GM10248 (cell line): Measurements from ENCODE around the gene EFCAB14.

ENCODE experiments used
- CTCF ChIA-PET: fragments of 300-600 bp; sonication (Branson Sonifier 250); formaldehyde crosslinking; extraction: SDS; loops from one replicate; lab custom pipeline; 2021; ENCODE audit warnings: antibody characterized with exemption; lab: Yijun Ruan, JAX
- POLR2A ChIA-PET: fragments of 350-650 bp; sonication (Branson Sonifier 250); formaldehyde crosslinking; extraction: SDS; loops from one replicate; lab custom pipeline; 2020; ENCODE audit warnings: antibody characterized with exemption; lab: Yijun Ruan, JAX
- DNase-seq: peaks from one replicate; pipeline ENCODE4 v3.0.0; 2012; ENCODE audit errors: extremely low spot score
- CTCF ChIP-seq: IDR thresholded peaks from 2 replicates; pipeline ENCODE4 v1.5.1; 2012; ENCODE audit warnings: mild to moderate bottlenecking, low read depth; ENCODE audit errors: extremely low read depth, missing control alignments, control extremely low read depth

EFCAB14 gene

GRCh38 chr1:46643368-46643775 lies 75.5 kb downstream of the EFCAB14 start:
- DNase-seq: no peak
- ChIA-PET POLR2A (no interaction called here), CTCF (interaction anchor here (0.9 to 1.5 kb wide), 2 partner anchors 9 to 12 kb away, joined by 3 read pairs; no protein-coding TSS in a partner anchor)
- TF ChIP-seq CTCF: no peak

- CTCF ChIA-PET: no interaction called here
- TF ChIP-seq CTCF: no peak
- no peak for DNase-seq
- POLR2A ChIA-PET: no interaction called here
These were observed 76.7 kb downstream of the EFCAB14 start for GRCh38 chr1:46642115-46642680.

GRCh38 chr1:46639547-46639946 lies 79.4 kb downstream of the EFCAB14 start:
- TF ChIP-seq CTCF: no peak
- CTCF ChIA-PET: interaction anchor here (0.8 to 1.5 kb wide), 2 partner anchors 12 to 85 kb away, joined by 3 read pairs; no protein-coding TSS in a partner anchor
- POLR2A ChIA-PET: no interaction called here
- no peak for DNase-seq

GRCh38 chr1:46638921-46639320 lies 80.0 kb downstream of the EFCAB14 start:
- no peak for DNase-seq
- CTCF ChIA-PET: interaction anchor here (1.5 kb wide), 1 partner anchor 11 kb away, joined by 3 read pairs; no protein-coding TSS in a partner anchor
- no peak for TF ChIP-seq CTCF
- POLR2A ChIA-PET: no interaction called here

GRCh38 chr1:46637444-46638083 lies 81.3 kb downstream of the EFCAB14 start:
- no peak for DNase-seq
- TF ChIP-seq CTCF: no peak
- POLR2A ChIA-PET: no interaction called here
- CTCF ChIA-PET: interaction anchor here (1.0 to 1.6 kb wide), 2 partner anchors 14 to 28 kb away, joined by 3 read pairs; no protein-coding TSS in a partner anchor

- ChIA-PET CTCF (interaction anchor here (0.9 to 2.0 kb wide), 7 partner anchors 8 to 73 kb away, joined by 3 to 6 read pairs (median 4); no protein-coding TSS in a partner anchor), POLR2A (no interaction called here)
- TF ChIP-seq CTCF: no peak
- no peak for DNase-seq
These were observed 83.7 kb downstream of the EFCAB14 start for GRCh38 chr1:46635205-46635604.
